Brain pericyte (primary cell): ENCODE measurements around the gene UBE2E3.
"Not testable (repeated sequence)": the region's sequence is repeated elsewhere in the genome, so short reads cannot be mapped to it uniquely, and the experiment has no call there.

ENCODE experiments used
- DNase-seq: peaks from one replicate; pipeline ENCODE4 v3.0.0-alpha.2; 2012; ENCODE audit warnings: low read depth, low spot score

UBE2E3 gene

GRCh38 chr2:181073896-181074295 is 93.5 kb downstream of the UBE2E3 start:
- DNase-seq = no peak

- DNase-seq = no peak
These were observed 94.1 kb downstream of the UBE2E3 start for GRCh38 chr2:181074457-181074856.

- no peak for DNase-seq
These were observed 96.3 kb downstream of the UBE2E3 start for GRCh38 chr2:181076658-181077057.

GRCh38 chr2:181077128-181077709 is 96.8 kb downstream of the UBE2E3 start:
- no peak for DNase-seq

- no peak for DNase-seq
These were observed 102.7 kb downstream of the UBE2E3 start for GRCh38 chr2:181083140-181083539.

- no peak for DNase-seq
These were observed 105.3 kb downstream of the UBE2E3 start for GRCh38 chr2:181085734-181086133.

- DNase-seq = not testable (repeated sequence)
These were observed 111.5 kb downstream of the UBE2E3 start for GRCh38 chr2:181091920-181092319.

GRCh38 chr2:181095486-181095885 is 115.1 kb downstream of the UBE2E3 start:
- no peak for DNase-seq

GRCh38 chr2:181103659-181104058 is 123.3 kb downstream of the UBE2E3 start:
- DNase-seq = no peak

- DNase-seq = peak; percentile 31
These were observed 124.2 kb downstream of the UBE2E3 start for GRCh38 chr2:181104512-181105115.

- DNase-seq = no peak
These were observed 125.2 kb downstream of the UBE2E3 start for GRCh38 chr2:181105562-181105961.

- DNase-seq = no peak
These were observed 125.8 kb downstream of the UBE2E3 start for GRCh38 chr2:181106229-181106628.

GRCh38 chr2:181106789-181107627 is 126.6 kb downstream of the UBE2E3 start:
- DNase-seq = peak; percentile 69

GRCh38 chr2:181107628-181107945 is 127.2 kb downstream of the UBE2E3 start:
- no peak for DNase-seq

GRCh38 chr2:181111059-181111458 is 130.7 kb downstream of the UBE2E3 start:
- DNase-seq = no peak

- DNase-seq = no peak
These were observed 132.5 kb downstream of the UBE2E3 start for GRCh38 chr2:181112916-181113315.
